PC-9 (cell line): ENCODE data around the gene EHBP1. TPM values are rescaled to one million over a fixed set of nuclear protein-coding genes. Genes with fewer than 3 reads are reported as not detected.

Experiments used
- BruUV-seq: library from RNA; stranded (reverse); fragments of 400-500 nt; replicated peaks from 2 replicates; lab custom pipeline; 2021; lab: Mats Ljungman, UMichigan
- CTCF ChIA-PET: fragments of 300-600 bp; sonication (Branson Sonifier 250); formaldehyde crosslinking; loops from one replicate; lab custom pipeline; 2022; ENCODE audit warnings: antibody characterized with exemption; lab: Charles Lee
- POLR2A ChIA-PET: fragments of 300-600 bp; sonication (Branson Sonifier 250); formaldehyde crosslinking; loops from one replicate; lab custom pipeline; 2022; ENCODE audit warnings: antibody characterized with exemption; ENCODE audit not compliant: unreplicated experiment; lab: Charles Lee
- DNase-seq, 2 experiments: peaks; one replicate each; pipeline versions ENCODE4 v3.0.0 to v3.0.0-alpha.2; 2015 to 2022; ENCODE audit warnings: mixed read lengths in 1 of 2
- H2AFZ ChIP-seq: fragments of 200-600 bp; sonication (generic); 2 replicates; pipeline ENCODE4 v1.8.1; 2017; ENCODE audit warnings: antibody characterized with exemption
- H3F3A ChIP-seq: fragments of 200-600 bp; sonication (generic); 2 replicates; pipeline ENCODE4 v1.8.1; 2017; ENCODE audit warnings: antibody characterized with exemption, mild to moderate bottlenecking, low read depth; ENCODE audit not compliant: insufficient read depth
- H3K27ac ChIP-seq: fragments of 200-600 bp; sonication (generic); 2 replicates; pipeline ENCODE4 v1.6.1; 2016; ENCODE audit warnings: mixed run types
- H3K27me3 ChIP-seq: fragments of 200-600 bp; sonication (generic); 2 replicates; pipeline ENCODE4 v1.6.1; 2016; ENCODE audit warnings: low read depth, mixed run types; ENCODE audit not compliant: insufficient read depth
- H3K36me3 ChIP-seq: fragments of 200-600 bp; sonication (generic); 2 replicates; pipeline ENCODE4 v1.6.1; 2016; ENCODE audit warnings: low read depth, mixed run types
- H3K4me1 ChIP-seq: fragments of 200-600 bp; sonication (generic); replicated peaks from 2 replicates; pipeline ENCODE4 v1.6.1; 2016; ENCODE audit warnings: mixed run types; ENCODE audit not compliant: insufficient read depth
- H3K4me2 ChIP-seq: fragments of 200-600 bp; sonication (generic); 2 replicates; pipeline ENCODE4 v1.6.1; 2017; ENCODE audit warnings: mixed run types
- H3K4me3 ChIP-seq: fragments of 200-600 bp; sonication (generic); 2 replicates; pipeline ENCODE4 v1.6.1; 2016; ENCODE audit warnings: mixed run types
- H3K79me2 ChIP-seq: fragments of 200-600 bp; sonication (generic); 2 replicates; pipeline ENCODE4 v1.6.1; 2017; ENCODE audit warnings: low read depth, mixed run types
- H3K9me2 ChIP-seq: fragments of 200-600 bp; sonication (generic); 2 replicates; pipeline ENCODE4 v1.8.1; 2017; ENCODE audit warnings: mild to moderate bottlenecking; ENCODE audit not compliant: insufficient read depth
- H3K9me3 ChIP-seq: fragments of 200-600 bp; sonication (generic); 2 replicates; pipeline ENCODE4 v1.8.1; 2016; ENCODE audit warnings: low read depth; ENCODE audit not compliant: insufficient read depth
- H4K20me1 ChIP-seq: fragments of 200-600 bp; sonication (generic); 2 replicates; pipeline ENCODE4 v1.8.1; 2017; ENCODE audit not compliant: insufficient read depth
- CTCF ChIP-seq: fragments of 200-600 bp; sonication (generic); conservative IDR thresholded peaks from 2 replicates; pipeline ENCODE4 v1.6.1; 2017; ENCODE audit warnings: mixed run types, antibody characterized with exemption, mild to moderate bottlenecking, moderate library complexity
- EZH2 ChIP-seq: fragments of 200-600 bp; sonication (generic); IDR thresholded peaks from 2 replicates; pipeline ENCODE4 v1.8.0; 2017; ENCODE audit warnings: antibody characterized with exemption, low read depth
- intact Hi-C: fragments of 100-400 bp; cut with micrococcal nuclease; formaldehyde crosslinking; loops from one replicate; pipeline ENCODE4 v1.10.0; 2022; ENCODE audit not compliant: unreplicated experiment
- total RNA-seq: library from RNA; stranded (reverse); gene quantifications from 2 replicates; pipeline ENCODE4 v1.2.3, GENCODE V29; 2021

The EHBP1 gene
- total RNA-seq, 1 experiment from 2014 or later = 100 TPM

- CTCF ChIA-PET = no interaction called here
- H3K4me3 ChIP-seq = no peak overlapping the region
- H3K36me3 ChIP-seq = no peaks in the 10 kb centered on the region
- H4K20me1 ChIP-seq = peaks cover 3% of the 10 kb centered on the region; the same call in 1 of the 2 replicates
- H3K4me2 ChIP-seq = no peak overlapping the region
- no TSS peak for BruUV-seq
- peaks cover 52% of the 10 kb centered on the region for H3K79me2 ChIP-seq
- H3K9me3 ChIP-seq = no peaks in the 10 kb centered on the region
- no peaks in the 10 kb centered on the region for H3K9me2 ChIP-seq
- intact Hi-C loops = loop anchor here (5.0 kb wide), 2 partner anchors 697 to 1097 kb away; no protein-coding TSS in a partner anchor
- no peaks in the 10 kb centered on the region for H3K27me3 ChIP-seq
- no peak for TF ChIP-seq EZH2
- no peak for TF ChIP-seq CTCF
- POLR2A ChIA-PET = no interaction called here
- no peak overlapping the region for H2AFZ ChIP-seq
- no peak overlapping the region for H3K27ac ChIP-seq
- peaks cover 11% of the 10 kb centered on the region; the same call in 1 of the 2 replicates for H3K4me1 ChIP-seq
- no peak for DNase-seq
- peaks cover 10% of the 10 kb centered on the region for H3F3A ChIP-seq
These were observed 84.4 kb downstream of the EHBP1 start for GRCh38 chr2:62789918-62790317.

- no peak for DNase-seq
- Histone ChIP-seq H3K79me2 (peaks cover 55% of the 10 kb centered on the region), H3K4me1 (peaks cover 16% of the 10 kb centered on the region; the same call in 1 of the 2 replicates), H3K9me2 (no peaks in the 10 kb centered on the region), H3F3A (peaks cover 7% of the 10 kb centered on the region), H3K27ac (no peak overlapping the region), H3K4me2 (no peak overlapping the region), H2AFZ (no peak overlapping the region), H4K20me1 (peaks cover 3% of the 10 kb centered on the region; the same call in 1 of the 2 replicates), H3K4me3 (no peak overlapping the region), H3K36me3 (no peaks in the 10 kb centered on the region), H3K27me3 (no peaks in the 10 kb centered on the region), H3K9me3 (no peaks in the 10 kb centered on the region)
- POLR2A ChIA-PET = no interaction called here
- intact Hi-C loops = loop anchor here (5.0 kb wide), 1 partner anchor 695 kb away; no protein-coding TSS in a partner anchor
- TF ChIP-seq EZH2 = no peak
- TF ChIP-seq CTCF = no peak
- no TSS peak for BruUV-seq
- CTCF ChIA-PET = no interaction called here
These were observed 86.9 kb downstream of the EHBP1 start for GRCh38 chr2:62792408-62792807.

- no peak for DNase-seq
- no peak overlapping the region for H3K4me3 ChIP-seq
- peaks cover 52% of the 10 kb centered on the region for H3K79me2 ChIP-seq
- ChIA-PET POLR2A (no interaction called here), CTCF (no interaction called here)
- no TSS peak for BruUV-seq
- H3K27ac ChIP-seq = no peak overlapping the region
- H3K4me2 ChIP-seq = no peak overlapping the region
- no peaks in the 10 kb centered on the region for H3K36me3 ChIP-seq
- peaks cover 7% of the 10 kb centered on the region for H3F3A ChIP-seq
- peaks cover 3% of the 10 kb centered on the region; the same call in 1 of the 2 replicates for H4K20me1 ChIP-seq
- no peak overlapping the region for H2AFZ ChIP-seq
- H3K4me1 ChIP-seq = peaks cover 16% of the 10 kb centered on the region; the same call in 1 of the 2 replicates
- H3K9me2 ChIP-seq = no peaks in the 10 kb centered on the region
- TF ChIP-seq EZH2 (no peak), CTCF (no peak)
- intact Hi-C loops = loop anchor here (5.0 kb wide), 1 partner anchor 694 kb away; no protein-coding TSS in a partner anchor
- no peaks in the 10 kb centered on the region for H3K9me3 ChIP-seq
- H3K27me3 ChIP-seq = no peaks in the 10 kb centered on the region
These were observed 87.7 kb downstream of the EHBP1 start for GRCh38 chr2:62793213-62793612.
